Measurements from ENCODE around the gene JAZF1. TPM values are rescaled to one million over a fixed set of nuclear protein-coding genes. Genes with fewer than 3 reads are reported as not detected.

JAZF1 gene
- total and polyA plus RNA-seq, 2 of the 4 experiments (the other 2 are of a cell fraction), result 8.4 to 10.5 TPM

DNA sequence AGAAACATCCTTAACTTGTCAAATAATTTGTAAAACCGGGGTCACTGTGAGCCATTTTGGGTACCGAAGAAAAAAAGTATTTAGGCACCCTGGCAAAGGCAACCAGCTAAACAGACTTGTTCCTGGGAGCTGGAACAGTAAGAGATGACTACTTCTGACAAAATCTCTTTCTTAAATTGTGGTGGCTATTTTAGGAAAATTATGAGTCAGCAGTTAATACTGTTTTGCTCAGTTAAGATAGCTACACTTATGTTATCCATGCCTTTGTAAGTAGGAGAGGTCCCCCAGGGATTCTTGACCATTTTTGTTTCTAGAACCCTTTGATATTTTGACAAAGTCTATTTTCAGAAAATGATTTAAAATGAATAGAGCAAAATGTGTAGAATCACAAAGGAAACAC, 372.0 kb downstream of the JAZF1 start:
- no TSS peak for BruUV-seq (replicated peaks)
- H2BK20ac ChIP-seq (ENCODE audit: low read depth, low read length), result no peak overlapping the region
- peak; percentile 80 for DNase-seq

More for the DNA sequence above, 372.0 kb downstream of the JAZF1 start:
- Histone ChIP-seq H3K36me3 (ENCODE audit: control insufficient read depth, insufficient read depth, low read length) (peaks cover 7% of the 10 kb centered on the region), H4K5ac (ENCODE audit: low read depth, low read length) (no peak overlapping the region), H3K18ac (ENCODE audit: low read depth, low read length) (no peak overlapping the region), H2AK9ac (replicated peaks; ENCODE audit: low read depth, low read length, poor library complexity) (no peak overlapping the region), H3K4me1 (ENCODE audit: control insufficient read depth, insufficient read depth, low read length) (peaks cover 5% of the 10 kb centered on the region; the same call in 1 of the 2 replicates), H3K9me3 (ENCODE audit: control insufficient read depth, insufficient read depth, low read length) (no peaks in the 10 kb centered on the region), H3K27me3 (ENCODE audit: control insufficient read depth, insufficient read depth, low read length) (no peaks in the 10 kb centered on the region), H3K56ac (ENCODE audit: extremely low read depth, insufficient read depth, low read length) (no peak overlapping the region), H3K79me1 (ENCODE audit: low read depth in 1 of 2, low read length in 2 of 2) (peaks cover 5 to 27% of the 10 kb centered on the region in 2 experiments; a peak in 3 of 4 replicates), H2BK5ac (ENCODE audit: low read depth, low read length, poor library complexity, severe bottlenecking) (no peak overlapping the region), H3K14ac (replicated peaks; ENCODE audit: low read depth, low read length) (no peak overlapping the region), H4K91ac (ENCODE audit: insufficient read depth, low read depth, low read length) (no peak overlapping the region), H3K9me1 (ENCODE audit: insufficient read depth, low read length) (0 out of 2 replicates have a peak, but pooled peaks cover 4% of the 10 kb centered on the region), H3K9ac (ENCODE audit: low read depth, low read length) (no peak overlapping the region), H3K27ac (ENCODE audit: insufficient read depth, low read length) (no peak overlapping the region), H2BK120ac (ENCODE audit: low read depth, low read length) (no peak overlapping the region), H2BK15ac (ENCODE audit: low read depth, low read length) (no peak overlapping the region), H2AK5ac (ENCODE audit: low read depth, low read length) (no peak overlapping the region), H3K23ac (ENCODE audit: low read depth, low read length) (no peak overlapping the region), H4K8ac (ENCODE audit: low read depth in 2 of 2, low read length in 2 of 2) (no peak overlapping the region), H2AFZ (replicated peaks; ENCODE audit: low read length, poor library complexity) (no peak overlapping the region), H4K20me1 (ENCODE audit: insufficient read depth, low read length) (no peaks in the 10 kb centered on the region; the same call in 1 of the 2 replicates), H3K4ac (ENCODE audit: low read depth, low read length) (no peak overlapping the region), H3K4me3 (ENCODE audit: insufficient read depth, low read depth, low read length) (no peak overlapping the region), H3K4me2 (ENCODE audit: low read depth, low read length) (no peak overlapping the region)
- WGBS, 2 experiments (ENCODE audit: extremely low coverage in 2 of 2, insufficient read length in 1 of 2), result no CpG with 5 or more reads among the region's 2 CpGs
- TF ChIP-seq NFE2L2 (IDR thresholded peaks at IDR 0.05; ENCODE audit: low read depth, low read length), result peak; percentile 71
- no peak for TF ChIP-seq CEBPB (IDR thresholded peaks at IDR 0.05; ENCODE audit: low read depth, low read length)
- TF ChIP-seq MAFK (IDR thresholded peaks at IDR 0.05; ENCODE audit: low read depth, low read length), result peak; percentile 97
- TF ChIP-seq RCOR1 (IDR thresholded peaks at IDR 0.05; ENCODE audit: insufficient replicate concordance, low read length), result no peak
- dilution Hi-C loops (cut with HindIII; ENCODE audit: low sequenced_read_pairs, unreplicated experiment), result no loop called here
- CTCF ChIA-PET, result interaction anchor here (0.6 kb wide), 1 partner anchor 44 kb away, joined by 4 read pairs; no protein-coding TSS in a partner anchor
- intact Hi-C loops (cut with micrococcal nuclease), result no loop called here
- in situ Hi-C loops (cut with MboI; ENCODE audit: low sequenced_read_pairs), result no loop called here
- peak; percentile 97 for ATAC-seq (ENCODE audit: low read depth)
- POLR2A ChIA-PET (ENCODE audit: unreplicated experiment), result no interaction called here

Measured in IMR-90 (cell line).